ENCODE measurements around the gene GFPT1.

DNA sequence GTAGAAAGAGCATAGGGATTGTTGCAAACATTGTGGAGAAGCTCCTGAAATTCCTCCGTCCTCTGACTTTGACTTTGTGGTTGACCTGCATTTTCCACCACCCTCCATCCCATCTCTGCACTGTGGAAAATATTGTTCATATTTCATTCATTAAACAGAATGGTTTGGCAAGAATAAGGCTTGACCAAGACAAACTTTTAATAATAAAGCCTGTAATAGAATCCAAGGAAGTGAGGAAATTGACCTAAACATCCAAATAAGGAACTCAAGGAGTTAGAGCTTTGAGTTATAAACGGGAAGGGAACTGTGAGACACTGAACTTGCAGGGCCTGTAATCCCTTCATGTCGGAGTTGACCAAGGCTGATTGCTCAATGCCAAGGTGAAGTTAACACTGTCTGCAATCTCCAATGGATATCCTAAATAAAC, 115.2 kb downstream of the GFPT1 start:
- TF ChIP-seq, protein P1, sequence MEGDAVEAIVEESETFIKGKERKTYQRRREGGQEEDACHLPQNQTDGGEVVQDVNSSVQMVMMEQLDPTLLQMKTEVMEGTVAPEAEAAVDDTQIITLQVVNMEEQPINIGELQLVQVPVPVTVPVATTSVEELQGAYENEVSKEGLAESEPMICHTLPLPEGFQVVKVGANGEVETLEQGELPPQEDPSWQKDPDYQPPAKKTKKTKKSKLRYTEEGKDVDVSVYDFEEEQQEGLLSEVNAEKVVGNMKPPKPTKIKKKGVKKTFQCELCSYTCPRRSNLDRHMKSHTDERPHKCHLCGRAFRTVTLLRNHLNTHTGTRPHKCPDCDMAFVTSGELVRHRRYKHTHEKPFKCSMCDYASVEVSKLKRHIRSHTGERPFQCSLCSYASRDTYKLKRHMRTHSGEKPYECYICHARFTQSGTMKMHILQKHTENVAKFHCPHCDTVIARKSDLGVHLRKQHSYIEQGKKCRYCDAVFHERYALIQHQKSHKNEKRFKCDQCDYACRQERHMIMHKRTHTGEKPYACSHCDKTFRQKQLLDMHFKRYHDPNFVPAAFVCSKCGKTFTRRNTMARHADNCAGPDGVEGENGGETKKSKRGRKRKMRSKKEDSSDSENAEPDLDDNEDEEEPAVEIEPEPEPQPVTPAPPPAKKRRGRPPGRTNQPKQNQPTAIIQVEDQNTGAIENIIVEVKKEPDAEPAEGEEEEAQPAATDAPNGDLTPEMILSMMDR (IDR thresholded peaks at IDR 0.05), result no peak
- TF ChIP-seq POLR2AphosphoS5 (IDR thresholded peaks at IDR 0.05) (no peak), EP300 (IDR thresholded peaks at IDR 0.05) (no peak)
